ENCODE measurements around the gene TOX4.
A peak's percentile ranks its signal among the peaks of the same experiment; 100 is the strongest.

TOX4 gene

GRCh38 chr14:21496453-21496852 lies 19.5 kb downstream of the TOX4 start:
- no peak overlapping the region for H3K27ac ChIP-seq
- in situ Hi-C loops (cut with HindIII; ENCODE audit: low pct_ligation_motif_present, low sequenced_read_pairs), result no loop called here
- H3K4me3 ChIP-seq (ENCODE audit: low read depth, low read length), result no peak overlapping the region
- no peak for TF ChIP-seq CTCF (IDR thresholded peaks at IDR 0.05; ENCODE audit: low read depth, low read length, missing control alignments)
- H3K36me3 ChIP-seq (replicated peaks), result peaks cover 55% of the 10 kb centered on the region
- DNase-seq, result peak; percentile 12
- H3K27me3 ChIP-seq (replicated peaks), result no peaks in the 10 kb centered on the region

GRCh38 chr14:21498540-21499526 lies 21.8 kb downstream of the TOX4 start:
- H3K27me3 ChIP-seq (replicated peaks), result no peaks in the 10 kb centered on the region
- peak; percentile 43 for DNase-seq
- H3K27ac ChIP-seq, result no peak overlapping the region
- in situ Hi-C loops (cut with HindIII; ENCODE audit: low pct_ligation_motif_present, low sequenced_read_pairs), result no loop called here
- peaks cover 56% of the 10 kb centered on the region for H3K36me3 ChIP-seq (replicated peaks)
- TF ChIP-seq CTCF (IDR thresholded peaks at IDR 0.05; ENCODE audit: low read depth, low read length, missing control alignments), result peak; percentile 58
- H3K4me3 ChIP-seq (ENCODE audit: low read depth, low read length), result no peak overlapping the region

- DNase-seq, result no peak
- TF ChIP-seq CTCF (IDR thresholded peaks at IDR 0.05; ENCODE audit: low read depth, low read length, missing control alignments), result no peak
- H3K27me3 ChIP-seq (replicated peaks), result no peaks in the 10 kb centered on the region
- in situ Hi-C loops (cut with HindIII; ENCODE audit: low pct_ligation_motif_present, low sequenced_read_pairs), result no loop called here
- no peak overlapping the region for H3K4me3 ChIP-seq (ENCODE audit: low read depth, low read length)
- no peak overlapping the region for H3K27ac ChIP-seq
- H3K36me3 ChIP-seq (replicated peaks), result peaks cover 45% of the 10 kb centered on the region
Measured at GRCh38 chr14:21501568-21501967, 24.6 kb downstream of the TOX4 start.

GRCh38 chr14:21503376-21503775 lies 26.4 kb downstream of the TOX4 start:
- H3K4me3 ChIP-seq (ENCODE audit: low read depth, low read length), result no peak overlapping the region
- DNase-seq, result no peak
- H3K27me3 ChIP-seq (replicated peaks), result no peaks in the 10 kb centered on the region
- in situ Hi-C loops (cut with HindIII; ENCODE audit: low pct_ligation_motif_present, low sequenced_read_pairs), result no loop called here
- no peak overlapping the region for H3K27ac ChIP-seq
- H3K36me3 ChIP-seq (replicated peaks), result peaks cover 40% of the 10 kb centered on the region
- no peak for TF ChIP-seq CTCF (IDR thresholded peaks at IDR 0.05; ENCODE audit: low read depth, low read length, missing control alignments)

GRCh38 chr14:21505012-21505553 lies 28.1 kb downstream of the TOX4 start:
- in situ Hi-C loops (cut with HindIII; ENCODE audit: low pct_ligation_motif_present, low sequenced_read_pairs), result no loop called here
- Histone ChIP-seq H3K27ac (no peak overlapping the region), H3K27me3 (replicated peaks) (no peaks in the 10 kb centered on the region), H3K4me3 (ENCODE audit: low read depth, low read length) (no peak overlapping the region), H3K36me3 (replicated peaks) (peaks cover 32% of the 10 kb centered on the region)
- TF ChIP-seq CTCF (IDR thresholded peaks at IDR 0.05; ENCODE audit: low read depth, low read length, missing control alignments), result no peak
- no peak for DNase-seq

Data from brain microvascular endothelial cell (primary cell).